ENCODE results near the gene ERMP1. TPM values are rescaled to one million over a fixed set of nuclear protein-coding genes. Genes with fewer than 3 reads are reported as not detected.

The ERMP1 gene
- polyA plus RNA-seq, 3 donors: 2.5 to 3.7 (median 3.6) TPM

DNA sequence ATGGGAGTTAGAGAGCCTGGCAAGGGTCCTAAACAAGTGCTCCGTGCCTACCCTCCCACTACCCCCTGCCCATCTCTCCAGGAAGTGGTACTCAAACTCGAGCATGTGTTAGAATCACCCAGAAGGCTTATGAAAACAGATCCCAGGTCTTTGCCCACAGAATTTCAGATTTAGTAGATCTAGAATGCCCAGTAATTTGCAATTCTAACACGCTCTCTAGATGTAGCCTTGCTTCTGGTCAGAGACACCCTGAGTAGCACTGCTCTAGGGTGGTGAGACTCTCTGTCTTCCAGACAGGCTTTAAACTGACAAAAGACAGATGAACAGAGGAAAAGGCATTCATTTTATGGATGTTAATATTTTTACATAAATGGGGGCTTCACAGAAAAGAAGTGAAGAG lies 20.7 kb upstream of the ERMP1 start:
- H3K36me3 Mint-ChIP-seq: peaks cover 0 to 4% of the 10 kb centered on the region in 2 donors
- Histone ChIP-seq H3K36me3 (replicated peaks in 1 of 2; ENCODE audit: control insufficient read depth in 1 of 2, insufficient read depth in 2 of 2, low read length in 2 of 2) (no peaks in the 10 kb centered on the region), H3K4me1 (ENCODE audit: control insufficient read depth in 1 of 2, insufficient read depth in 2 of 2, low read length in 2 of 2) (peaks cover 25 to 39% of the 10 kb centered on the region in 2 donors), H3K4me3 (replicated peaks in 1 of 3; ENCODE audit: low read depth in 2 of 3, low read length in 3 of 3) (no peak overlapping the region), H4K20me1 (ENCODE audit: insufficient read depth, low read length) (no peaks in the 10 kb centered on the region), H3K9ac (ENCODE audit: insufficient read depth, low read length, poor library complexity, severe bottlenecking) (no peak overlapping the region), H3K27me3 (ENCODE audit: control insufficient read depth in 2 of 2, insufficient read depth in 2 of 2, low read length in 2 of 2) (no peaks in the 10 kb centered on the region), H3K9me3 (replicated peaks in 1 of 2; ENCODE audit: control insufficient read depth in 1 of 2, insufficient read depth in 1 of 2, low read length in 2 of 2) (no peaks in the 10 kb centered on the region), H3K79me2 (ENCODE audit: insufficient read depth, low read length) (no peaks in the 10 kb centered on the region), H2AFZ (ENCODE audit: insufficient read depth, low read depth, low read length, poor library complexity, severe bottlenecking) (no peak overlapping the region), H3K4me2 (replicated peaks; ENCODE audit: extremely low read depth, low read length, poor library complexity, severe bottlenecking) (no peak overlapping the region), H3K27ac (ENCODE audit: low read depth in 1 of 2, low read length in 2 of 2) (no peak overlapping the region)
- peaks cover 39% of the 10 kb centered on the region for H3K4me1 Mint-ChIP-seq
- H3K27me3 Mint-ChIP-seq (ENCODE audit: low read depth in 3 of 3): no peaks in the 10 kb centered on the region
- no peak for DNase-seq
- no peak overlapping the region for H3K27ac Mint-ChIP-seq
- no peak overlapping the region for H3K4me3 Mint-ChIP-seq
- intact Hi-C loops (cut with micrococcal nuclease): no loop called here
- TF ChIP-seq, protein P1, sequence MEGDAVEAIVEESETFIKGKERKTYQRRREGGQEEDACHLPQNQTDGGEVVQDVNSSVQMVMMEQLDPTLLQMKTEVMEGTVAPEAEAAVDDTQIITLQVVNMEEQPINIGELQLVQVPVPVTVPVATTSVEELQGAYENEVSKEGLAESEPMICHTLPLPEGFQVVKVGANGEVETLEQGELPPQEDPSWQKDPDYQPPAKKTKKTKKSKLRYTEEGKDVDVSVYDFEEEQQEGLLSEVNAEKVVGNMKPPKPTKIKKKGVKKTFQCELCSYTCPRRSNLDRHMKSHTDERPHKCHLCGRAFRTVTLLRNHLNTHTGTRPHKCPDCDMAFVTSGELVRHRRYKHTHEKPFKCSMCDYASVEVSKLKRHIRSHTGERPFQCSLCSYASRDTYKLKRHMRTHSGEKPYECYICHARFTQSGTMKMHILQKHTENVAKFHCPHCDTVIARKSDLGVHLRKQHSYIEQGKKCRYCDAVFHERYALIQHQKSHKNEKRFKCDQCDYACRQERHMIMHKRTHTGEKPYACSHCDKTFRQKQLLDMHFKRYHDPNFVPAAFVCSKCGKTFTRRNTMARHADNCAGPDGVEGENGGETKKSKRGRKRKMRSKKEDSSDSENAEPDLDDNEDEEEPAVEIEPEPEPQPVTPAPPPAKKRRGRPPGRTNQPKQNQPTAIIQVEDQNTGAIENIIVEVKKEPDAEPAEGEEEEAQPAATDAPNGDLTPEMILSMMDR (IDR thresholded peaks at IDR 0.05): no peak
- 80% methylated on average over 1 of the region's 3 CpGs for WGBS (ENCODE audit: insufficient coverage)
- peaks cover 0 to 7% (median 0%) of the 10 kb centered on the region in 7 donors for H3K9me3 Mint-ChIP-seq

DNA sequence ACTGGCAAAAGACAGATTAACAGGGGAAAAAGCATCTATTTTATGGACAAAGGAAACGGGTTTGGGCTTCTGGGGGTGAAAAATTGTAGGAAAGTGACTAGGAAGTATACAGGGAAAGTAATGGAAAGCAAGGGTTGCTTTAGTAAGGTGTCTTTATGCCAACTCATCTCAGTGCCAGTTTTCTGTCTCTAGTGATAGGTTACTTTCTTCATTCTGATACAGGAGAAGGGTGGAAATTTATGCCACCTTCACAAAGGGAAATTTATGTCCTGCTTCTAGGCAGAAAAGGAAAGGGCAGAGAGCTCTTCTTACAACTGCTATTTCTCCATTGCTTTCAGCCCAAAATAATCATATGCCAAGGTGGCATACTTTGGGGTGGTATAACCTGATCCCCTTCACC lies 20.1 kb upstream of the ERMP1 start:
- Histone ChIP-seq H3K27me3 (ENCODE audit: control insufficient read depth in 2 of 2, insufficient read depth in 2 of 2, low read length in 2 of 2) (no peaks in the 10 kb centered on the region), H2AFZ (ENCODE audit: insufficient read depth, low read depth, low read length, poor library complexity, severe bottlenecking) (no peak overlapping the region), H3K9ac (ENCODE audit: insufficient read depth, low read length, poor library complexity, severe bottlenecking) (no peak overlapping the region), H3K79me2 (ENCODE audit: insufficient read depth, low read length) (no peaks in the 10 kb centered on the region), H4K20me1 (ENCODE audit: insufficient read depth, low read length) (no peaks in the 10 kb centered on the region), H3K36me3 (replicated peaks in 1 of 2; ENCODE audit: control insufficient read depth in 1 of 2, insufficient read depth in 2 of 2, low read length in 2 of 2) (no peaks in the 10 kb centered on the region), H3K4me3 (replicated peaks in 1 of 3; ENCODE audit: low read depth in 2 of 3, low read length in 3 of 3) (no peak overlapping the region), H3K4me2 (replicated peaks; ENCODE audit: extremely low read depth, low read length, poor library complexity, severe bottlenecking) (no peak overlapping the region), H3K27ac (ENCODE audit: low read depth in 1 of 2, low read length in 2 of 2) (no peak overlapping the region), H3K4me1 (ENCODE audit: control insufficient read depth in 1 of 2, insufficient read depth in 2 of 2, low read length in 2 of 2) (peaks cover 25 to 33% of the 10 kb centered on the region in 2 donors), H3K9me3 (replicated peaks in 1 of 2; ENCODE audit: control insufficient read depth in 1 of 2, insufficient read depth in 1 of 2, low read length in 2 of 2) (no peaks in the 10 kb centered on the region)
- TF ChIP-seq, protein P1 (IDR thresholded peaks at IDR 0.05): no peak
- peaks cover 0 to 4% of the 10 kb centered on the region in 2 donors for H3K36me3 Mint-ChIP-seq
- 80% methylated on average over 1 of the region's 1 CpG for WGBS (ENCODE audit: insufficient coverage)
- H3K4me1 Mint-ChIP-seq: peaks cover 33% of the 10 kb centered on the region
- no peak for DNase-seq
- intact Hi-C loops (cut with micrococcal nuclease): no loop called here
- H3K4me3 Mint-ChIP-seq: no peak overlapping the region
- H3K27ac Mint-ChIP-seq: no peak overlapping the region
- H3K9me3 Mint-ChIP-seq: peaks cover 0 to 9% (median 0%) of the 10 kb centered on the region in 7 donors
- no peaks in the 10 kb centered on the region for H3K27me3 Mint-ChIP-seq (ENCODE audit: low read depth in 3 of 3)

Measured in CD14-positive monocyte (primary cell).